Measurements from ENCODE around the gene PTRH1. TPM values are rescaled to one million over a fixed set of nuclear protein-coding genes. Genes with fewer than 3 reads are reported as not detected.
A peak's percentile ranks its signal among the peaks of the same experiment; 100 is the strongest.

Gene PTRH1, protein sequence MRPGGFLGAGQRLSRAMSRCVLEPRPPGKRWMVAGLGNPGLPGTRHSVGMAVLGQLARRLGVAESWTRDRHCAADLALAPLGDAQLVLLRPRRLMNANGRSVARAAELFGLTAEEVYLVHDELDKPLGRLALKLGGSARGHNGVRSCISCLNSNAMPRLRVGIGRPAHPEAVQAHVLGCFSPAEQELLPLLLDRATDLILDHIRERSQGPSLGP
- total RNA-seq, result 11.3 and 11.9 TPM in 2 replicates
- long read RNA-seq, partial matches to known transcripts, result 0 of 1 reads
- long read RNA-seq, other reads (novel, unspliced or antisense), result 1 of 1 reads

DNA sequence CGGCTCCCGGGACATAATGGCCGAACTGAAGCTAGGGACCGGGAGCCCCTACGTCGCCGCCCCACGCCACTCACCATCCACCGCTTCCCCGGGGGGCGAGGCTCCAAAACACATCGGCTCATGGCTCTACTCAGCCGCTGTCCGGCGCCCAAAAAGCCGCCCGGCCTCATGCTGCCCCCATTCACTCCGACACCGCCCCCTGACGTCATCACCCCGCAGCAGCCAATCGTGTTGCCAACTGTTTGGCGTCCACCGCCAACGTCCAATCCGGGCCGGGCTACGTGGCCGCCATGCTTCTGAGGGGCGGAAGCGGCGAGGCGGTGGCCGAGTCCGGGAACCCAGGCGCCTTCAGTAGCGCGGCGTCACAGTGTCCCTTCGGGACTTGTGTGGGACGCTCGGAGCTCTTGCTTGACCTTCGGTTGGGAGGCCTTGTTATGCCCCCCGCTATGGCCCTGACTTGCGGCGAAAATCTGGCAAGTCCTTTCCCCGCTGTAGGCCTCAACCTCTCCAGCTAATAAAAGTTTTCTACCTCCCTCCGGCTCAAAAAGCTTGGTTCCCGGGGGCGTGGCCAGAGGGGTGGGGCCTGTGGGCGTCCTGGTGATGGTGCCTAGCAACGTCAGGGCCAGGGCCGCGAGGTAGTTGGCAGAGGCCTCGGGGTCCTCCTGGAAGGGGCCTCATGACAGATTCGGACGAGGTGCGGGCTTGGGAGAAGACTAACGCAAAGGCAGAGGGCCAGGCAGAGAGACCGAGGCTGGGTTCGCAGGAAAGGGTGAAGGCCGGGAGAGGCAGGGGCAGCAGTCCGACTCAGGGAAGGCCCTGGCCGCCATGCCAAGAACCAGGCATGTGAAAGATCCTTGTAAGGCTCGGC is at the start of gene PTRH1, which contains the start of gene TTC16:
TSS of gene PTRH1 (minus strand) at position 194 of the 868 bp plus-strand sequence. CDS start at position 170, 24 bp downstream.
TSS of gene TTC16 (plus strand) at position 610 of the 868 bp plus-strand sequence. CDS start at position 677, 67 bp downstream.
- H3K4me3 Mint-ChIP-seq (ENCODE audit: low read depth), result peak within 1 kb of the TSS; percentile 94
- H3K27me3 Mint-ChIP-seq, result peaks cover 4% of the 10 kb centered on the region
- TF ChIP-seq, protein P1, sequence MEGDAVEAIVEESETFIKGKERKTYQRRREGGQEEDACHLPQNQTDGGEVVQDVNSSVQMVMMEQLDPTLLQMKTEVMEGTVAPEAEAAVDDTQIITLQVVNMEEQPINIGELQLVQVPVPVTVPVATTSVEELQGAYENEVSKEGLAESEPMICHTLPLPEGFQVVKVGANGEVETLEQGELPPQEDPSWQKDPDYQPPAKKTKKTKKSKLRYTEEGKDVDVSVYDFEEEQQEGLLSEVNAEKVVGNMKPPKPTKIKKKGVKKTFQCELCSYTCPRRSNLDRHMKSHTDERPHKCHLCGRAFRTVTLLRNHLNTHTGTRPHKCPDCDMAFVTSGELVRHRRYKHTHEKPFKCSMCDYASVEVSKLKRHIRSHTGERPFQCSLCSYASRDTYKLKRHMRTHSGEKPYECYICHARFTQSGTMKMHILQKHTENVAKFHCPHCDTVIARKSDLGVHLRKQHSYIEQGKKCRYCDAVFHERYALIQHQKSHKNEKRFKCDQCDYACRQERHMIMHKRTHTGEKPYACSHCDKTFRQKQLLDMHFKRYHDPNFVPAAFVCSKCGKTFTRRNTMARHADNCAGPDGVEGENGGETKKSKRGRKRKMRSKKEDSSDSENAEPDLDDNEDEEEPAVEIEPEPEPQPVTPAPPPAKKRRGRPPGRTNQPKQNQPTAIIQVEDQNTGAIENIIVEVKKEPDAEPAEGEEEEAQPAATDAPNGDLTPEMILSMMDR (IDR thresholded peaks at IDR 0.05; ENCODE audit: unreplicated experiment), result no peak
- peak; percentile 94 for DNase-seq (ENCODE audit: low spot score, unreplicated experiment)
- no peaks in the 10 kb centered on the region for H3K9me3 Mint-ChIP-seq (ENCODE audit: low read depth)
- H3K36me3 Mint-ChIP-seq (ENCODE audit: insufficient read depth), result no peaks in the 10 kb centered on the region
- peaks cover 9% of the 10 kb centered on the region for H3K4me1 Mint-ChIP-seq (ENCODE audit: low read depth)
- peak within 1 kb of the TSS; percentile 92 for H3K27ac Mint-ChIP-seq

DNA sequence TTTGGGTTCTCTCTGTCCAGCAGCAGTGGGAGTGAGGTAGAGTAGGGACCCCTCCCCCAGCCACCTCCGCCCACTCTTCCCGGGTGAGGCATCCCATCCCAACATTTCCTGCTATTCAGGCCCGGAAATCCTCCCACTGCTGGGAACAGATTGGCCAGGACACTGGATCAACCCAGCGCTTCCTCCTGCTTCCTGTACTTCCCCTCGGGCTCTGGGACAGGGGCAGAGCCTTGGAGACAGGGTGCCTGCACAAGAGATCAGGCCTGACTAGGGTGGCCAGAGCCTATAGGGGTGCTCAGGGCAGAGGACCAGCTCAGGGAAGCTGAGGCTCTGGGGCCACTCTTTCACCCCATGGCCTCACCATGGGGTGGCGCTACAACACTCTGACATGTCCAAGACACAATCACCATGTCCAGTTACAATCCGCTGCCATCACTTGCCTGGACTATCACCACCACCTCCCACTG is 48.5 kb upstream of the PTRH1 start:
- TF ChIP-seq, protein P1 (IDR thresholded peaks at IDR 0.05; ENCODE audit: unreplicated experiment), result peak; percentile 26
- Mint-ChIP-seq H3K4me1 (ENCODE audit: low read depth) (no peaks in the 10 kb centered on the region), H3K27ac (no peak overlapping the region), H3K4me3 (ENCODE audit: low read depth) (no peak overlapping the region), H3K9me3 (ENCODE audit: low read depth) (no peaks in the 10 kb centered on the region), H3K27me3 (peaks cover 53% of the 10 kb centered on the region), H3K36me3 (ENCODE audit: insufficient read depth) (no peaks in the 10 kb centered on the region)
- DNase-seq (ENCODE audit: low spot score, unreplicated experiment), result no peak

DNA sequence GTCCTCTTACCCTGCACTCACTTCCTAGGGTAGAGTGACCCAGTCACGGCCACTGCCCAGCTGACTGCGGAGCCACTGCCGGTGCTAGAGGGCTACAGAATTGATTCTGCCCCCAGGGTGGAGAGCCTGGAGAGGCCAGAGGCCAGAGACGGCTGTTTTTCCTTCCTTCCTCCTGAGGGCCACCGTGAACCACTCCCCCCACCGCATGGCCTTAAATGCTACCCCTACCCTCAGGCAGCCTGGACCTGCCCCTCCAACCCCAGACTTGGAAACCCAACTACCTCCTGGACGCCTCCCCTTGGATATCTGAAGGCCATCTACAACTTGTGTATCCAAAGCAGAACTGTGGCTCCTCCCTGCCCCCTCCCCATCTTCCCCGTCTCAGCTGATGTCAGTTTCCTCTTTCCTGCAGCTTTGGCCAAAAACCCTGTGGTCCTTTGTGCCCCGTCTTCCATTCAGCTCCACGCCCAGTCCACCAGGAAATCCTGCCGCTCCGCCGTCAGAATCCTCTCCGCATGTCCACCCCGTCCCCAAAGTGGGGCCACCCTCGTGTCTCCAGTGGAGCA is 46.7 kb upstream of the PTRH1 start:
- TF ChIP-seq, protein P1 (IDR thresholded peaks at IDR 0.05; ENCODE audit: unreplicated experiment), result no peak
- no peak for DNase-seq (ENCODE audit: low spot score, unreplicated experiment)
- Mint-ChIP-seq H3K9me3 (ENCODE audit: low read depth) (no peaks in the 10 kb centered on the region), H3K4me1 (ENCODE audit: low read depth) (no peaks in the 10 kb centered on the region), H3K36me3 (ENCODE audit: insufficient read depth) (no peaks in the 10 kb centered on the region), H3K27me3 (peaks cover 52% of the 10 kb centered on the region), H3K27ac (no peak overlapping the region), H3K4me3 (ENCODE audit: low read depth) (no peak overlapping the region)

DNA sequence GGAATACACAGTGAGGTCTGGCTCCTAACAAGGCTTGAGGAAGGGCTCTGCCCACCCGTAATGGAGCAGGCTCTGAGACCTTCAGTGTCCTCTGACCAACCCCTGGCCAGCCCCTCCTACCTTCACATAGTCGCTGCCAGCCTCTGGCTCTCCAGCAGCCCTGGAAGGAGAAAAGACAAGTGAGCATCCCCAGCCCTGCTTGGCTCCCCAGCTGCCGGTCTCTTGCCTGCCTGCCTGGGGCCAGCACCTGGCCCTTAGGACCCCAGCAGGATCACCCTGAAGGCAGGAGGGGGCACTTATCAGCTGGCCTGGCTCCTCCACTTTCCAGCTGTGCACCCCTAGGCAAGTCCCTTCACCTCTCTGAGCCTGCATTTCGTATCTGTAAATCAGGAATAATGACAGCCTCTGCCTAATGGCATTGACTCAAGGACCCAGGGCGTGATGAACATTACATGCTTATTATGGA is 46.1 kb upstream of the PTRH1 start:
- no peaks in the 10 kb centered on the region for H3K4me1 Mint-ChIP-seq (ENCODE audit: low read depth)
- no peak overlapping the region for H3K27ac Mint-ChIP-seq
- H3K4me3 Mint-ChIP-seq (ENCODE audit: low read depth), result no peak overlapping the region
- no peaks in the 10 kb centered on the region for H3K9me3 Mint-ChIP-seq (ENCODE audit: low read depth)
- DNase-seq (ENCODE audit: low spot score, unreplicated experiment), result no peak
- peaks cover 46% of the 10 kb centered on the region for H3K27me3 Mint-ChIP-seq
- TF ChIP-seq, protein P1 (IDR thresholded peaks at IDR 0.05; ENCODE audit: unreplicated experiment), result no peak
- H3K36me3 Mint-ChIP-seq (ENCODE audit: insufficient read depth), result no peaks in the 10 kb centered on the region

DNA sequence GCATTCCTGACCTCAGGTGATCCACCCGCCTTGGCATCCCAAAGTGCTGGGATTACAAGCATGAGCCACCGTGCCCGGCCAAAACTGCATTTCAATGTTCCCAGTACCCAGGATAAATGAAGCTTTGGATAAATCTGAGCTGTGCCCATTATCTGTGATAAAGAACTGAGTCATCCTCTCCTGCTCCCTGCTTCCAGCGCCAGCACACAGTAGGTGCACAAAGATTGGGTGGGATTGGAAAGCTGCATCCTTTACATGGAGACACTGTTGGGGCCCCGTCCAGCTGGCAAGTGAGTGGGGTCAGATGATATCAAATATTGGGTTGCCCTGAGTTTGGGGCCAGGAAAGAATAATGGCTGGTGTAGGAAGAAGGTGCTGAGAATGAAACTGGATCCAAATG is 45.6 kb upstream of the PTRH1 start:
- no peak overlapping the region for H3K27ac Mint-ChIP-seq
- H3K4me1 Mint-ChIP-seq (ENCODE audit: low read depth), result no peaks in the 10 kb centered on the region
- TF ChIP-seq, protein P1 (IDR thresholded peaks at IDR 0.05; ENCODE audit: unreplicated experiment), result no peak
- no peak overlapping the region for H3K4me3 Mint-ChIP-seq (ENCODE audit: low read depth)
- no peaks in the 10 kb centered on the region for H3K36me3 Mint-ChIP-seq (ENCODE audit: insufficient read depth)
- no peaks in the 10 kb centered on the region for H3K9me3 Mint-ChIP-seq (ENCODE audit: low read depth)
- peaks cover 42% of the 10 kb centered on the region for H3K27me3 Mint-ChIP-seq
- no peak for DNase-seq (ENCODE audit: low spot score, unreplicated experiment)

All from progenitor cell of endocrine pancreas (in vitro differentiated cells).